Ectodermal cell (in vitro differentiated cells): ENCODE results near the gene ZIC5.

ENCODE experiments used
- H3K27ac ChIP-seq: 2 replicates; pipeline ENCODE4 v1.7.0; 2013; ENCODE audit warnings: mild to moderate bottlenecking, low read depth, low read length; ENCODE audit not compliant: insufficient read depth, poor library complexity, severe bottlenecking
- H3K27me3 ChIP-seq: 2 replicates; pipeline ENCODE4 v1.7.0; 2013; ENCODE audit warnings: mild to moderate bottlenecking, low read length; ENCODE audit not compliant: insufficient read depth, control insufficient read depth, poor library complexity, severe bottlenecking
- H3K36me3 ChIP-seq: one replicate; pipeline ENCODE4 v1.7.0; 2013; ENCODE audit warnings: low read length; ENCODE audit not compliant: control insufficient read depth, insufficient read depth
- H3K4me1 ChIP-seq: one replicate; pipeline ENCODE4 v1.7.0; 2013; ENCODE audit warnings: low read length; ENCODE audit not compliant: control insufficient read depth, insufficient read depth
- H3K4me3 ChIP-seq: 2 replicates; pipeline ENCODE4 v1.7.0; 2013; ENCODE audit warnings: low read depth, low read length, control low read depth; ENCODE audit not compliant: insufficient read depth
- H3K9me3 ChIP-seq: 2 replicates; pipeline ENCODE4 v1.7.0; 2013; ENCODE audit warnings: mild to moderate bottlenecking, low read length, moderate library complexity; ENCODE audit not compliant: control insufficient read depth
- WGBS, 2 experiments: methylation state at CpG; one replicate each; pipeline ENCODE4 v1.1.7; 2013; ENCODE audit warnings: missing lambda C conversion rate in 2 of 2; 5-methylcytosine and 5-hydroxymethylcytosine counted together

Gene ZIC5

GRCh38 chr13:99981735-99982035 lies 10.1 kb upstream of the ZIC5 start, which contains the start of gene ZIC2:
Gene ZIC2 (plus strand): TSS chr13:99981784. CDS start chr13:99982065, 281 bp downstream.
- WGBS, 2 experiments, result 0% methylated on average over 38 to 40 of the region's 41 CpGs
- Histone ChIP-seq H3K27me3 (peaks cover 23% of the 10 kb centered on the region), H3K27ac (peak within 1 kb of the TSS; percentile 98)

GRCh38 chr13:99980824-99981734 lies 9.5 kb upstream of the ZIC5 start:
- H3K27me3 ChIP-seq, result peaks cover 29% of the 10 kb centered on the region
- peak overlapping the region; percentile 94 for H3K4me3 ChIP-seq
- H3K27ac ChIP-seq, result peak overlapping the region; percentile 98
- 0 to 1% methylated on average over 101 to 104 of the region's 110 CpGs for WGBS, 2 experiments
- peaks cover 30% of the 10 kb centered on the region for H3K36me3 ChIP-seq
- peaks cover 22% of the 10 kb centered on the region for H3K4me1 ChIP-seq
- H3K9me3 ChIP-seq, result no peaks in the 10 kb centered on the region

More at GRCh38 chr13:99981735-99982035, 10.1 kb upstream of the ZIC5 start, which contains the start of gene ZIC2:
- Histone ChIP-seq H3K9me3 (no peaks in the 10 kb centered on the region), H3K4me1 (peaks cover 22% of the 10 kb centered on the region), H3K4me3 (peak within 1 kb of the TSS; percentile 99), H3K36me3 (peaks cover 31% of the 10 kb centered on the region)

- peak overlapping the region; percentile 98 for H3K27ac ChIP-seq
These were observed 8.7 kb upstream of the ZIC5 start for GRCh38 chr13:99980201-99980823.

GRCh38 chr13:99979453-99980200 lies 8.1 kb upstream of the ZIC5 start:
- H3K27ac ChIP-seq, result peak overlapping the region; percentile 80
- H3K36me3 ChIP-seq, result peaks cover 24% of the 10 kb centered on the region
- peaks cover 44% of the 10 kb centered on the region for H3K27me3 ChIP-seq
- peak overlapping the region; percentile 94 for H3K4me3 ChIP-seq
- peaks cover 22% of the 10 kb centered on the region for H3K4me1 ChIP-seq
- H3K9me3 ChIP-seq, result no peaks in the 10 kb centered on the region
- WGBS, 2 experiments, result 0% methylated on average over 59 of the region's 59 CpGs

More at GRCh38 chr13:99980201-99980823, 8.7 kb upstream of the ZIC5 start:
- Histone ChIP-seq H3K4me1 (peaks cover 22% of the 10 kb centered on the region), H3K4me3 (peak overlapping the region; percentile 94), H3K36me3 (peaks cover 30% of the 10 kb centered on the region), H3K27me3 (peaks cover 37% of the 10 kb centered on the region), H3K9me3 (no peaks in the 10 kb centered on the region)
- 0 to 1% methylated on average over 76 of the region's 76 CpGs for WGBS, 2 experiments

- H3K4me3 ChIP-seq, result peak overlapping the region; percentile 94
- H3K36me3 ChIP-seq, result peaks cover 18% of the 10 kb centered on the region
- peaks cover 51% of the 10 kb centered on the region for H3K27me3 ChIP-seq
- H3K4me1 ChIP-seq, result peaks cover 22% of the 10 kb centered on the region
- WGBS, 2 experiments, result 0 to 1% methylated on average over 14 to 18 of the region's 18 CpGs
- H3K9me3 ChIP-seq, result no peaks in the 10 kb centered on the region
- H3K27ac ChIP-seq, result peak overlapping the region; percentile 67
These were observed 7.4 kb upstream of the ZIC5 start for GRCh38 chr13:99978799-99979452.

- WGBS, 2 experiments, result 8 to 9% methylated on average over 52 of the region's 52 CpGs
These were observed 6.6 kb upstream of the ZIC5 start for GRCh38 chr13:99977912-99978798.

GRCh38 chr13:99977334-99977911 lies 5.9 kb upstream of the ZIC5 start:
- Histone ChIP-seq H3K9me3 (no peaks in the 10 kb centered on the region), H3K27ac (no peak overlapping the region), H3K4me1 (peaks cover 34% of the 10 kb centered on the region), H3K36me3 (peaks cover 4% of the 10 kb centered on the region), H3K4me3 (peak overlapping the region; percentile 94), H3K27me3 (peaks cover 66% of the 10 kb centered on the region)
- WGBS, 2 experiments, result 49 to 53% methylated on average over 5 to 6 of the region's 7 CpGs

More at GRCh38 chr13:99977912-99978798, 6.6 kb upstream of the ZIC5 start:
- peaks cover 11% of the 10 kb centered on the region for H3K36me3 ChIP-seq
- H3K9me3 ChIP-seq, result no peaks in the 10 kb centered on the region
- peak overlapping the region; percentile 31 for H3K27ac ChIP-seq
- H3K4me1 ChIP-seq, result peaks cover 27% of the 10 kb centered on the region
- H3K4me3 ChIP-seq, result peak overlapping the region; percentile 94
- peaks cover 59% of the 10 kb centered on the region for H3K27me3 ChIP-seq

- Histone ChIP-seq H3K9me3 (no peaks in the 10 kb centered on the region), H3K27me3 (peaks cover 74% of the 10 kb centered on the region), H3K4me3 (no peak overlapping the region), H3K27ac (no peak overlapping the region), H3K4me1 (peaks cover 39% of the 10 kb centered on the region), H3K36me3 (no peaks in the 10 kb centered on the region)
- 81 to 96% methylated on average over 3 to 4 of the region's 5 CpGs for WGBS, 2 experiments
These were observed 5.0 kb upstream of the ZIC5 start for GRCh38 chr13:99976575-99976974.

GRCh38 chr13:99975626-99976025 lies 4.1 kb upstream of the ZIC5 start:
- no peaks in the 10 kb centered on the region for H3K9me3 ChIP-seq
- peaks cover 39% of the 10 kb centered on the region for H3K4me1 ChIP-seq
- H3K4me3 ChIP-seq, result no peak overlapping the region
- H3K36me3 ChIP-seq, result no peaks in the 10 kb centered on the region
- H3K27me3 ChIP-seq, result peaks cover 77% of the 10 kb centered on the region
- WGBS, 2 experiments, result 73 to 78% methylated on average over 19 of the region's 19 CpGs
- H3K27ac ChIP-seq, result no peak overlapping the region
